Measurements from ENCODE around the gene ADAMTS13.

ADAMTS13 gene

DNA sequence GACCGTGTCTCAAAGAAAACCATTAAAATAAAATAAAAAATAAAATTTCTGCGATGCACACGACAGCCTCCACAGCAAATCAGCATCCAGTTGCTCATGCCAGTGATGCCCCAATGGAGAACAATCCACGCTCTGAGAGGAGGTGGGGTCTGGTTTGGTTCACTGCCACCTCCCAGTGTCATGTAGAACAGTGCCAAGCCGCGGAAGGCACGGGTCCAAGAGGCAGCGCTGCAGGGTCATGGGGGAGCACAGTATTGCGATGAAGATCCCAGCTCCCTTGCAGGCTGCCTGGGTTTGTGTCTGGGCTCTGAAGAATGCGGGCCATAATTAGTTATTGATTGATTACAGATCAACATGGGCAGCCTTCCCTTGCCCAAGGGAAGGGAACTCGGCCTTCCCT is 31.5 kb downstream of the ADAMTS13 start:
- DNase-seq (ENCODE audit: low read depth in 4 of 4, low spot score in 1 of 4), result no peak

DNA sequence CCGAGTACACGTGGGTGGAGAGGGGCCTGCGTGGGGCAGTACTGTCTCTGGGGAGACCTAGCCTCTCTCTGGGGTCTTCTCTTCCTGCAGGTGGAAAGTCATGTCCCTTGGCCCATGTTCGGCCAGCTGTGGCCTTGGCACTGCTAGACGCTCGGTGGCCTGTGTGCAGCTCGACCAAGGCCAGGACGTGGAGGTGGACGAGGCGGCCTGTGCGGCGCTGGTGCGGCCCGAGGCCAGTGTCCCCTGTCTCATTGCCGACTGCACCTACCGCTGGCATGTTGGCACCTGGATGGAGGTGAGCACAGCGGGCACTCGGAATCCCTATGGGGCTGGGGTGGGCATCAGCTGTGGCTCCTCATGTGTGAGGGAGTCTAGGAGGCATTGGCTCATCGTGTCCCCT is 32.2 kb downstream of the ADAMTS13 start:
- no peak for DNase-seq (ENCODE audit: low read depth in 4 of 4, low spot score in 1 of 4)

DNA sequence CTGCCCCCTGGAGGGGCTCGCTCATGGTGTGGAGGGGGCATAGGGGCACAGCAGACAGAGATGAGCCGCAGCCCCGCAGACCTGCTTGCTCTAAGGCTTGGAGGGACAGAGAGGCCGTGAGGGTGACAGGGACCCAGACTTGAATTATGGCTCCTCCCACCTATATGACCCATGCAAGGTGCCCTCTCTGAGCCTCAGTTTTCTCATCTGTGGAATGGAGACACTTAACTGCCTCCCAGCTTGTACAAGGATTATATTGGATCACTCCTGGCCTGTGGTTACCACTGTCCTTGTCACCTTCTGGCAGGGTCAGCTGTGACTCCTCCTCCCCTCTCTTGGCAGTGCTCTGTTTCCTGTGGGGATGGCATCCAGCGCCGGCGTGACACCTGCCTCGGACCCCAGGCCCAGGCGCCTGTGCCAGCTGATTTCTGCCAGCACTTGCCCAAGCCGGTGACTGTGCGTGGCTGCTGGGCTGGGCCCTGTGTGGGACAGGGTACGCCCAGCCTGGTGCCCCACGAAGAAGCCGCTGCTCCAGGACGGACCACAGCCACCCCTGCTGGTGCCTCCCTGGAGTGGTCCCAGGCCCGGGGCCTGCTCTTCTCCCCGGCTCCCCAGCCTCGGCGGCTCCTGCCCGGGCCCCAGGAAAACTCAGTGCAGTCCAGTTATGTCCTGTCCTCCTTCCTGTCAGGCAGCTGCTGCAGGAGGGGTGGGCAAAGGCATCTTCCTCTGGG is 32.9 kb downstream of the ADAMTS13 start:
- no peak for DNase-seq (ENCODE audit: low read depth in 4 of 4, low spot score in 1 of 4)

DNA sequence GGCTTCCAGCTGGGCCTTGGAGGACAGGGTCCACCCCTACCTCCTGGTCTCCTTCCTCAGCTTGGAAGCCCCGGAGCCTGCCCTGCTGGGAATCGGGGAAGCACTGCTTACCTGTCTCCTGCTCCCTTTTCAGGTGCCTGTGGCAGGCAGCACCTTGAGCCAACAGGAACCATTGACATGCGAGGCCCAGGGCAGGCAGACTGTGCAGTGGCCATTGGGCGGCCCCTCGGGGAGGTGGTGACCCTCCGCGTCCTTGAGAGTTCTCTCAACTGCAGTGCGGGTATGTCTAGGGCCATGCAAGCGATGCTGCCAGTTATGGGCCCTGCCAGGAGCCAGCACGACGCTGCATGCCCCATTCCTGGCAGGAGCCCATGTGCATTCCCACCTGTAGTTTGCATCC is 33.8 kb downstream of the ADAMTS13 start:
- no peak for DNase-seq (ENCODE audit: low read depth in 4 of 4, low spot score in 1 of 4)

DNA sequence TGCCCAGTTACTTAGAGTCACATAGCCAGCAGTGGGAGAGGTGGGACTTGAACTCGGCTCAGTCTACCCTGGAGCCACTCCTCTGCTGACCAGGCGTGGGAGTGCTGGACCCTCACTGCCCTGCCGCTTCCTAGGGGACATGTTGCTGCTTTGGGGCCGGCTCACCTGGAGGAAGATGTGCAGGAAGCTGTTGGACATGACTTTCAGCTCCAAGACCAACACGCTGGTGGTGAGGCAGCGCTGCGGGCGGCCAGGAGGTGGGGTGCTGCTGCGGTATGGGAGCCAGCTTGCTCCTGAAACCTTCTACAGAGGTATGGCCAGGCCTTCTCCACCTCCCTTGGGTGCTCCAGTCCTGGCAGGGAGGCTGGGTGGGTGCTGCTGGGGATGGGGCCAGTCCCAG is 34.2 kb downstream of the ADAMTS13 start:
- DNase-seq (ENCODE audit: low read depth in 4 of 4, low spot score in 1 of 4), result no peak

DNA sequence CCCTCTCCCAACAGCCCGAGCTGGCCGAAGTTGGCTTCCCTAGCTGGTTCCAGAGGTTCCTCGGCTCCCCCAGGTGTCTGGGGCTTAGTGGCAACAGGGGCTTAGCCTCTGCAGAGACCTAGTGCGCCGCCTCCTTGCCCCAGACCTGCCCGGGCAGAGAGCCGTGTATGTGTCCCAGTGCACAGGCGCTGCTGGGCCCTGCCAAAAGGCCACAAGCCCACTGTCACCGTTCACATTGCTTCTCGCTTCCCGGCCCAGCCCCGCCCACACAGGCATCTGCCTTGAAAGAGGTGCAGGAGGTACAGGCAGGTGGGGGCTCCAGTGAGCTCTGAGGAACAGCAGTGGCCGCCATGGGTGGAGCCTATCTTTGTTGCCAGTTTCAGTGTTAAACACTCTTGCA is 35.1 kb downstream of the ADAMTS13 start:
- no peak for DNase-seq (ENCODE audit: low read depth in 4 of 4, low spot score in 1 of 4)

DNA sequence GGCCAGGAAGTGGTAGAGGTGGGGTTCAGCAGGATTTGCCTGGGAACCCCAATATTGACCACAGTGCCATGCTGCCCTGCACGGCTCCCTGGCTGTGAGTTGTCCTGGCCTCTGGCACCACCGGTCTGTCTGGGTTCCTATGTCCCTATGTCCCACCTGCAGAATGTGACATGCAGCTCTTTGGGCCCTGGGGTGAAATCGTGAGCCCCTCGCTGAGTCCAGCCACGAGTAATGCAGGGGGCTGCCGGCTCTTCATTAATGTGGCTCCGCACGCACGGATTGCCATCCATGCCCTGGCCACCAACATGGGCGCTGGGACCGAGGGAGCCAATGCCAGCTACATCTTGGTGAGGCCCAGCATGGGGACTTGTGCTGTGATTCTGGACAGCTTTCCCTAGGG is 35.6 kb downstream of the ADAMTS13 start:
- no peak for DNase-seq (ENCODE audit: low read depth in 4 of 4, low spot score in 1 of 4)

DNA sequence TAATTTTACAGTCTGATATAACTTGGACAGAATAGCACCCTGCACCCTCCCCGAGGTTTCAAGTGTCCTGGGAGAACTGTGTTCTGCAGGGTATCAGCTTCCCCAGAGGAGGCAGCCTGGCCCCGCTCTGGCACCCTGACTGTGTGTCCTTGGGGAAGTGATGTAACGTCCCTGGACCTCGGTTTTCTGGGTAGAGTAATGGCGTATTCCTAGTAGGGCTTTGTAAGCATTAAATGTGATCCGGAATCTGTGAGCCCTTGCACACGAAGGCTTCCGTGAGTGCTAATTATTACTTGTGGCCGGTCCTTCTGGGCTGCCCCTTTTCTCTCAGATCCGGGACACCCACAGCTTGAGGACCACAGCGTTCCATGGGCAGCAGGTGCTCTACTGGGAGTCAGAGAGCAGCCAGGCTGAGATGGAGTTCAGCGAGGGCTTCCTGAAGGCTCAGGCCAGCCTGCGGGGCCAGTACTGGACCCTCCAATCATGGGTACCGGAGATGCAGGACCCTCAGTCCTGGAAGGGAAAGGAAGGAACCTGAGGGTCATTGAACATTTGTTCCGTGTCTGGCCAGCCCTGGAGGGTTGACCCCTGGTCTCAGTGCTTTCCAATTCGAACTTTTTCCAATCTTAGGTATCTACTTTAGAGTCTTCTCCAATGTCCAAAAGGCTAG is 36.6 kb downstream of the ADAMTS13 start:
- no peak for DNase-seq (ENCODE audit: low read depth in 4 of 4, low spot score in 1 of 4)

DNA sequence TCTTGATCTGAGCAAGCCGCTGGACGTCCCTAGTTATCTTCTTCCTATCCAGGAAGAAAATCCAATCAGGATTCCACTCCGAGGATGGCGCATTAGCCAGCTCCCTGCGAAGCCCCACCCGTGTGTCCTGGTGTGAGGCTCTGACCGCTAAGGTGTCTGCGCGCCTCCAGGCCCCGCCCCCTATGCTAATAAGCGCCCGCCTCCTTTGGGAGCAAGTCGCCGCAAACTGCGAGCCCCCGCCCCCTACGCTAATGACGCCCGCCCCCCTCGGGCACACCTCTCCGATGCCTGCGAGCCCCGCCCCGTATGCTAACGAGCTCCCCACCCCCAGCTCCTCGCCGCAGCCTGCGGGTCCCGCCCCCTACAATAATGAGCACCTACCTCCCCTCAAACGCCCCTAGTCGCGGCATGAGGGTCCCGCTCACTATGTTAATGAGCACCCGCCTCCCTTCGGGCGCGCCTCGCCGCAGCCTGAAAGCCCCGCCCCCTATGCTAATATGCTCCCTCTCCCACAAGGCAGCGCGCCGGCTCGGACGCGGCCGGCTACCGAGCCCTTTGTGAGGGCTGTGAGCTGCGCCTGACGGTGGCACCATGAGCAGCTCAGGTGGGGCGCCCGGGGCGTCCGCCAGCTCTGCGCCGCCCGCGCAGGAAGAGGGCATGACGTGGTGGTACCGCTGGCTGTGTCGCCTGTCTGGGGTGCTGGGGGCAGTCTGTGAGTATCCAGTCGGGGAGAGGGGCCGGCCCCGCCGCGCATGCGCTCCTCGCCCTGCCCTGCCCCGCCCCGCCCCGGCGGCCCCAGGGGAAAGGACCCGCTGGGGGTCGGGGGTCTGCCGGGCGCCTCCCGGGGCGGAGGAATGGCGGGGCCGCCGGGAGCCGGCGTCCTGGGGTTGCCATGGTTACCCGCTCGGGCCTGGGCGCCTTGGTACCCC is 37.6 kb downstream of the ADAMTS13 start, which contains the start of gene CACFD1:
Gene CACFD1 (plus strand): TSS at position 503 of the 929 bp plus-strand sequence. CDS start 89 bp downstream, at position 592.
- DNase-seq (ENCODE audit: low read depth in 4 of 4, low spot score in 1 of 4), result peak; percentile 80 to 92 (median 85)

DNA sequence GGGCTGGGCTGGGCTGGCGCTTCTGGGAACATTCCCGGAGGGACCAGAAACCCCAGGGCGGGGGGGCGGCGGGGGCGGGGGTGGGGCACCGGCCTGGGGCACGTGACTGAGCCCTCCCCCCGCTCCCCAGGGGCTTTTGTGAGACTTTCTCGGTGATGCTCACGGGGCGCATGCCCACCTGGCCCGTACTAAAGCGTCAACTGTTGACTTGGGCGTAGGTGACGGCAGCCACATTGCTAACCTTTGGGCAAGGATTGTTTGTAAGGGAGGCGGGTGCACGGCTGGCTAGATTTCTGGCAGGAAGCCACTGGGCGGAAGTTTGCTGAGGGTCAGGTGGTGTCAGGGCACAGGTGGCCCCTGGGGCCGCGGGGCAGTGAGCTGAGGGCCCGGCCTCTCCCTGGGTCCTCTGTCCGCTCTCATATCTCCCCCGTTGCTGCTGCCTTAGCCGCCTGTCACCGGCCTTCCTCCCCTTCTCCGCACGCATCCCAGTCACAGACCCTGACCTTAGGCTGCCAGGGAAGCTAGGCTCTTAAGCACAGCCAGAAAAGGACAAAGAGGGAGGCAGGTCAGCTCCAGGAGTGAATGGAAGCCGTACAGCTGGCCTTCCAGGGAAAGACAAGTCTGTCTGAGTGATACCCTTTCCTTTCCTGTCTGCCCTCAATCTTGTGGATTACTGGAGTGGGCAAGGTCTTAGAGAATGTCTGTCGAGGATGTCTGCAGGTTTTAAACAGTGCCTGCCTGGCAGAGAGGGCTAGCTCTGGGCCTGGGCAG is 38.4 kb downstream of the ADAMTS13 start:
- DNase-seq (ENCODE audit: low read depth in 4 of 4, low spot score in 1 of 4), result peak in 1 of 4 experiments; percentile 5

DNA sequence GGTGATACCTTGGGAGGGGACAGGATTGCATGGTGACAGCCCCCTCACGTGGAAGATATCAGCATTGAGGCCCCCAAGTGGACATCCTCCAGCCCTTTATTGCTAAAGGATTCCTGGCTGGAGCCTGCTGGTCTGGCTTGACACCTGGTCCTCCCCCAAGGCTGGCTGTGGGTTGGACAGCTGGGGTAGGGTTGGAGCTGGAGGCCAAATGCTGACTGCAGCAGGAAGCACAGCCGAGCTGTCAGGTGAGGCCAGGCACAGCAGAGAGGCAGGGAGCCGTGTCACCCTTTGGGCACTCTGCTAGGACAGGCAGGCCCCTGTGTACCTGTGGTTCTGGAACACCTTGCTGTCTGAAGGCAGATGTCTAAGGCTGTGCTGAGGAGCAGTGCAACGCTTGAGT is 39.8 kb downstream of the ADAMTS13 start:
- DNase-seq (ENCODE audit: low read depth in 4 of 4, low spot score in 1 of 4), result no peak

DNA sequence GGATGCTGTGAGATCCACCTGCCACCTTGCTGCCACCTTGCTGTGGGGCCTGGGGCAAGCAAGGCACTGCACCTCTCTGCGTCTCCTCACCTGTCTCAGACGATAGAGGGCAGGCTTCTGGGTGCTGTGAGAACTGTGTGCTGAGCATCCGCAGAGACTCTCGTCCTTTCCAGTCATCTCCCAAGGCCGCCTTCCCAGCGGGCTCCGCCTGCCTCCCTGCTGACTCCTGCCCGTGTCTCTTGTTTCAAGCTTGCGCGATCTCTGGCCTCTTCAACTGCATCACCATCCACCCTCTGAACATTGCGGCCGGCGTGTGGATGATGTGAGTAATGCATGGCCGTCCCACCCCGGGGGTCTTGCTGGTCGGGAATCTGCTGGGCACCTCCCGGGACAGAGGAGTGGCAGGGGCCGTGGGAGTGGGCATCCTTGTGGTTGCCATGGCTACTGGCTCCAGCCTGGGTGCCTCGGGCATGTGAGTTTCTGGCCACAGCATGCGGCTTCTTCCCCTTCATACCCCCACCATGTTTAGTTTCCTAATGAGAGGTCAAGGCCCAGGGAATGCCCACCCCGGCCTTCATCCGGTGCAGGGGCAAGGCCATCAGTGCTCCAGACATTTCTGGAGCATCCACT is 41.2 kb downstream of the ADAMTS13 start:
- no peak for DNase-seq (ENCODE audit: low read depth in 4 of 4, low spot score in 1 of 4)

DNA sequence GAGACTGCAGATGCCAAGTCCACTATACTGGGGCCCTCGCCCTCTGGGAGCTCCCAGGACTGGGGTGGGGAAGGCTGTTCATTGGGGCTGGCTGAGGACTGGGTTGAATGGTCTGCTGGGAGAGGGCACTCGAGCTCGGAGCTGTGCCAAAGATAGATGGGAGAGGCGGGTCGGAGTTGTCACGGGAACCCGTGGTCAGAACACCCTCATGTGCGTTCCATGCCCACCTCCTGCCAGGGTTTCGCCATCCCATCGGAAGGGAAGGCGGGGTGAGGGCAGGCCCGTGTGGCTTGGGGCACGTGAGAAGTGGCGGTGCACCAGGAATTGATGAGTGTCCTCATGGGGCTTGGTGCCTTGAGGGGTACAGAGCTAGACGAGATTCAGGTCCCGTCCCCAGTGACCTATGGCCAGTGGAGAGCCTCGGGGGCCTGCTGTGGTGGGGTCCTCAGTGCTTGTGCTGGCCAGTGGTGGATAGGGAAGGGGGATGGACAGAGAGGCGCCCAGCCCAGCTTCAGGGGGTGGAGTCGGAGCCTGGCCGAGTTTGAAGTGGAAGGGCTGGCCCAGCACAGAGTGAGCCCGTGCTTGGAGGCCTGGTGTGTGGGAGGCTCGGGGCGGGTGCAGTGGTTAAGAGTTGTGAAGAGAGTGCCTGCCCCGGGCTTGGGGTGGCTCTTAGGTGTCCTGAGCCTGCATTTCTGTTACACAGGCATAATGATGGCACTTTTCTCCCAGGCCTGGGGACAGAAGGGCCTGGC is 41.9 kb downstream of the ADAMTS13 start:
- DNase-seq (ENCODE audit: low read depth in 4 of 4, low spot score in 1 of 4), result no peak

DNA sequence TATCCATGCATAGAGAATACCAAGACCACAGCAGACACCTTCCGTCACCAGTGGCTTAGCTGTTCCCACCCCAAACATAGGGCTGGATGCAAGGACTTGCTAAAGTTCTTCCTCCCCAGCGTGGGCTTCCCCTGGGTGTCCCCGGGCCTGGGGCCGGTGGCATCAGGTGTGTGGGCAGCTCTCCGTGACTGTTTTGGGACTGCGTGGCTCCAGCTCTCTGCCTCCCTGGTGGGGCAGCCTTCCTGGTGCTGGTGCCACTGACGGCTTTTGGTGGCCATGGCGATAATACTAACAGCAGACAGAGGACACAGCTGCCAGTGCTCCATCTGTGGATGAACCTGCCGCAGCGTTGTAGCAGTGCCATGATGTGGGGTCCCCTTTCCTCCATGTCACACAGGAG is 42.5 kb downstream of the ADAMTS13 start:
- no peak for DNase-seq (ENCODE audit: low read depth in 4 of 4, low spot score in 1 of 4)

DNA sequence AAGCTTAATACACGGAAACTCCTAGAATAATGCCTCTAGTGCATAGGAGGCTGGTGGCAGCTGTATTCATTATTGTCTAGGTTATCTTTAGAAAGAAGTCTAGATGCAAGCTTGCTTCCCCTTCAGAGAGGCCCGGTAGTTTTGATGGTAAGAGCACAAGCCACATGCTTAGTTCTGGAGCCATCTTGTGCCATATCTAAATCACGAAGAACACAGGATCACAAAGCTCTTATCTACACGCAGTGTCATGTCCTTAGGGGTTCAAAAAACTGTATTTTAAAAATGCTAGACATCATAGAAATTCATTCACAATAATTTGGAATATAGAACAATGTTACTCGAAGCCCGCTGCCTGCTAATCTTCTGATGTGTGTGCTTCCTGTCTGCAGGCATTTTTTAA is 43.8 kb downstream of the ADAMTS13 start:
- DNase-seq (ENCODE audit: low read depth in 4 of 4, low spot score in 1 of 4), result no peak

DNA sequence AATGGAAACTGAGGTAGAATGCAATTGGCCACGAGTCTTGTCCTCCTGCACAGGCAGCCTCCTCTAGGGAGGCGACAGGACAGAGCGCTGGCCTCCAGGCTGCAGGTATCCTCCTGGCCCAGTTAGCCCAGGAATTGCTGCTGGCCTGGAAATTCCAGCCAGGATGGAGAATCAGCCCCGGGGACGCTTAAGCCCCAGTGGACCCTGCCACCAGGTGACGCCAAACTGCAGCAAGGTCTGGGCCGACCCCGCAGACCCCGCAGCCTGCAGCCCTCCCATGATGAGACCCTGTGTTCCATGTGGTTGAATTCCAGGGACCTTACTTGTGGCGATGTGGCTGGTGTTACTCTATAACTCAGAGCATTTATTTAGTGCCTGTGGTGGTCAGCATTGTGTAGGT is 44.9 kb downstream of the ADAMTS13 start:
- DNase-seq (ENCODE audit: low read depth in 4 of 4, low spot score in 1 of 4), result no peak

DNA sequence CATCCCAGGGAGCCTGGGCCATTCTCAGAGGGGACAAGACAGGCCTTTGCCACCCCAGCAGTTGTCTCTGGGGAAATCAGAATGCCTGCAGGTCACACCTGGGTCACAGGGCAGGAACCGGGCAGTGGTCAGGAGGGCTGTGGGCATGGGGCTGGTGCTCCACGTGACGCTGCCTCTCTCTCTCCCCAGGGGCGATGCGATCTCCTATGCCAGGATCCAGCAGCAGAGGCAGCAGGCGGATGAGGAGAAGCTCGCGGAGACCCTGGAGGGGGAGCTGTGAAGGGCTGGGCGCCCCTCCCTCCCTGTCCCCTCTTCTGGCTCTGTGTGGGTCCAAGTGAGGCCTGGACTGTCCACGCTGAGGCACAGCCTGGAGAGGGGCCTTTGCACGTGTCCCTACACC is 46.2 kb downstream of the ADAMTS13 start:
- DNase-seq (ENCODE audit: low read depth in 4 of 4, low spot score in 1 of 4), result no peak

DNA sequence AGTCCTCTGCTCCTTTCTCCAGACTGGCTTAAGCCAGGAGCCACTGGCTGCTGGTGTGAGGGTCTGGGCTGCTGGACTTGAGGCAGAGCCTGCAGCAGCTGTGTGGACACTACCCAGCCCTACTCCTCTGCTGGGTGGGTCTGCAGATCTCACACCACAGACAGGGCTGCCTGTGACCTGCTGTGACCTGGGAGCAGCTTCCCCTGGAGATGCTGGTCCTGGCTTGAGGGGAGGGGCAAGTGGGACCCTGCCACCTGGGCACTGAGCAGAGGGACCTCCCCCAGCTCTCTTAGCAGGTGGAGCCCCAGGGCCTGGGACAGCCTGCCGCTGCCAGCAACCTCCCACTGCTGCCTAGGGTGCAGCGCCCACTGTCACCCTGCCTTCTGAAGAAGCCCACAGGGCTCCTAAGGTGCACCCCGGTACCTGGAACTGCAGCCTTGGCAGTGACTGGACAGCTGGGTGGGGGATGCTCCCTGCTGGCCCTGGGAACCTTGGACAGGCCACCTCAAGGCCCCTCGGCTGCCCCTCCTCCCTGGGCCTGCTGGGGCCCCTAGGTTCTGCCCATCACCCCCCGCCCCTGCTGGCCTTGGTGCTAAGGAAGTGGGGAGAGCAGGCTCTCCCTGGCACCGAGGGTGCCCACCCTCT is 46.7 kb downstream of the ADAMTS13 start:
- DNase-seq (ENCODE audit: low read depth in 4 of 4, low spot score in 1 of 4), result no peak

DNA sequence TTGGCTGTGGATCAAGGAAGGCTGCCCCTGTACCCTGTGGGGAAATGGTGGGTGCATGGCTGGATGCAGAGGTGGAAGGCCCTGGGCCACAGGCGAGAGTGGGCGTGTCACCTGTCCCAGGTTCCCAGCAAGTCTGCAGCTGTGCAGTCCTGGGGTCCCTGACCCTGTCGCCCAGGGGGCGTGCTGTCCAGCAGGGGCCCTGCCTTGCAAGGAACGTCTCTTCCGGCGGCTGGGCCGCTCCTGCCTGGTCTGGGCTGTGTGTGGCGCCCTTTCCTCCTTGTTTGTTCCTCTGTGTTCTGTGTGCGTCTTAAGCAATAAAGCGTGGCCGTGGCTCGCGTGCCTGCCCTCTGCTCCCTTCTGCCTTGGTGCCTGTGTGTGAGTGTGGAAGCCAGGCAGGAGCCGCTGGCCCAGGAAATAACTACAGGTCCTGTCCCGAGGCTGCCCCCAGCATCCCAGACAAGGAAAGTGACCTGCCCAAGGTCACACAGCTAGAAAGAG is 48.3 kb downstream of the ADAMTS13 start:
- no peak for DNase-seq (ENCODE audit: low read depth in 4 of 4, low spot score in 1 of 4)
